ENCODE measurements around the gene IQCM. TPM values are rescaled to one million over a fixed set of nuclear protein-coding genes. Genes with fewer than 3 reads are reported as not detected.

The IQCM gene
- total and polyA plus RNA-seq, 3 donors from 2014 or later: 6.5 to 10.7 (median 7.4) TPM

GRCh38 chr4:149409555-149409962 is 406.1 kb downstream of the IQCM start:
- no peak for DNase-seq
- Histone ChIP-seq H3K27me3 (no peaks in the 10 kb centered on the region), H3K36me3 (ENCODE audit: low read depth, missing control alignments) (no peaks in the 10 kb centered on the region), H3K4me1 (no peaks in the 10 kb centered on the region), H3K9me3 (no peaks in the 10 kb centered on the region), H3K4me3 (no peak overlapping the region), H3K27ac (no peak overlapping the region)
- 60 to 77% methylated on average over 3 of the region's 3 CpGs for WGBS, 2 donors
- no peak for TF ChIP-seq CTCF (IDR thresholded peaks at IDR 0.05)
- no peak for TF ChIP-seq POLR2A (IDR thresholded peaks at IDR 0.05)
- intact Hi-C loops (cut with DNase I; ENCODE audit: low total_unique reads): no loop called here

DNA sequence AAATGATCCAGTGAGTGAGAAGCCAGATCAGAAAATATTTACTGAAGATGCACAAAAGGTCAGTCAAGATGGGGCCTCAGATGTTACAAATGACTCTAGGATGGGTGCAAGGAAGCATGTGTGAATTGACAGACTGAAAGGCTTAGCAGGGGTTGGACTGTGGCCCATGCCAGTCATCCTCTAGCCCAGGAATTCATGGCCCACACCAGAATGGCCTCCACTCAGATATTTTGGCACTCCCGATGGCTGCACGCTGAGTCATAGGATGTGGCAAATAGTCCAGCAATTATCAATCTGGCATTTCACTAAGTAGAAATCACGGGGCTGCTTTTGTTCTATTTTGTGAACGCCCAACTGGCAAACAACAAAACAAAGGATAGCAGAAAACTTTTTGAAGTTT is 406.5 kb downstream of the IQCM start:
- Histone ChIP-seq H3K9me3 (no peaks in the 10 kb centered on the region), H3K4me3 (no peak overlapping the region), H3K4me1 (no peaks in the 10 kb centered on the region), H3K27ac (no peak overlapping the region), H3K36me3 (ENCODE audit: low read depth, missing control alignments) (no peaks in the 10 kb centered on the region), H3K27me3 (no peaks in the 10 kb centered on the region)
- no peak for TF ChIP-seq CTCF (IDR thresholded peaks at IDR 0.05)
- no peak for TF ChIP-seq POLR2A (IDR thresholded peaks at IDR 0.05)
- DNase-seq: no peak
- intact Hi-C loops (cut with DNase I; ENCODE audit: low total_unique reads): no loop called here
- 66 to 81% methylated on average over 4 of the region's 4 CpGs for WGBS, 2 donors

GRCh38 chr4:149404143-149404542 is 411.5 kb downstream of the IQCM start:
- 76 to 77% methylated on average over 3 of the region's 3 CpGs for WGBS, 2 donors
- no peak overlapping the region for H3K27ac ChIP-seq
- no peak for TF ChIP-seq CTCF (IDR thresholded peaks at IDR 0.05)
- no peak for TF ChIP-seq POLR2A (IDR thresholded peaks at IDR 0.05)

GRCh38 chr4:149403081-149403480 is 412.6 kb downstream of the IQCM start:
- Histone ChIP-seq H3K27ac (no peak overlapping the region), H3K27me3 (no peaks in the 10 kb centered on the region), H3K4me3 (no peak overlapping the region), H3K4me1 (no peaks in the 10 kb centered on the region), H3K9me3 (no peaks in the 10 kb centered on the region), H3K36me3 (ENCODE audit: low read depth, missing control alignments) (no peaks in the 10 kb centered on the region)
- intact Hi-C loops (cut with DNase I; ENCODE audit: low total_unique reads): no loop called here
- DNase-seq: no peak
- whole genome bisulfite sequencing, 2 donors: 63% methylated on average over 2 of the region's 2 CpGs
- TF ChIP-seq POLR2A (IDR thresholded peaks at IDR 0.05) (no peak), CTCF (IDR thresholded peaks at IDR 0.05) (no peak)

More at GRCh38 chr4:149404143-149404542, 411.5 kb downstream of the IQCM start:
- intact Hi-C loops (cut with DNase I; ENCODE audit: low total_unique reads): no loop called here
- Histone ChIP-seq H3K9me3 (no peaks in the 10 kb centered on the region), H3K4me3 (no peak overlapping the region), H3K36me3 (ENCODE audit: low read depth, missing control alignments) (no peaks in the 10 kb centered on the region), H3K27me3 (no peaks in the 10 kb centered on the region), H3K4me1 (no peaks in the 10 kb centered on the region)
- DNase-seq: no peak

DNA sequence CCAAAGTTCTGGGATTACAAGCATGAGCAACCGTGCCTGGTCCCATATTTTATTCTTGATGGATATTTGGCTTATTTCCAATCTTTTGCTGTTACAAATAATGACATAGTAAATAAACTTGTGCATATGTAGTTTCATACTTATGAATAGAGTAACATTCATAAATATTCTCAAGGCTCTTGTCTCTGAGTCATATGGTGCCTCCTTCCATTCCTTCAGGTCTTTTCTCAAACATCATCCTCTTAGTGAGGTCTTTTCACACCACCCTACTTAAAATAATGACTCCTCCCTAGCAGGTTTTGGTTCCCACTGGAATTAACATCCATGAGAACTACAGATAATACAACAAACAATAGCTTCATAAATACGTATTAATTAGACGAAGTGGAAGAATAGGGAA is 416.6 kb downstream of the IQCM start:
- H3K27ac ChIP-seq: no peak overlapping the region
- H3K9me3 ChIP-seq: no peaks in the 10 kb centered on the region
- TF ChIP-seq CTCF (IDR thresholded peaks at IDR 0.05): no peak
- no peak for TF ChIP-seq POLR2A (IDR thresholded peaks at IDR 0.05)
- no peaks in the 10 kb centered on the region for H3K27me3 ChIP-seq
- H3K4me1 ChIP-seq: no peaks in the 10 kb centered on the region
- 50 to 54% methylated on average over 3 of the region's 3 CpGs for WGBS, 2 donors
- DNase-seq: no peak
- no peaks in the 10 kb centered on the region for H3K36me3 ChIP-seq (ENCODE audit: low read depth, missing control alignments)
- no peak overlapping the region for H3K4me3 ChIP-seq
- intact Hi-C loops (cut with DNase I; ENCODE audit: low total_unique reads): no loop called here
